Right lobe of liver (tissue), 4 donors: ENCODE measurements around the gene GNB1L.

ENCODE experiments used
- POLR2A ChIP-seq: fragments of 450-650 bp; IDR thresholded peaks from one replicate; pipeline ENCODE4 v1.6.1; 2017; ENCODE audit warnings: antibody characterized with exemption, mild to moderate bottlenecking
- TF ChIP-seq, protein P1 (sequence below), 4 donors: fragments of 200-600 bp in 3 of 4; fragments of 450-650 bp in 1 of 4; IDR thresholded peaks; one replicate each; pipeline versions ENCODE4 v1.5.1 to v1.8.0; 2016 to 2022; ENCODE audit warnings: antibody characterized with exemption in 4 of 4, mild to moderate bottlenecking in 2 of 4
- donor health status: DM: no; HTN: no; CAD: no.
- donor health status: DM: no; HTN: no; CAD: no.
- donor health status: DM: no; HTN: yes; CAD: no.

DNA sequence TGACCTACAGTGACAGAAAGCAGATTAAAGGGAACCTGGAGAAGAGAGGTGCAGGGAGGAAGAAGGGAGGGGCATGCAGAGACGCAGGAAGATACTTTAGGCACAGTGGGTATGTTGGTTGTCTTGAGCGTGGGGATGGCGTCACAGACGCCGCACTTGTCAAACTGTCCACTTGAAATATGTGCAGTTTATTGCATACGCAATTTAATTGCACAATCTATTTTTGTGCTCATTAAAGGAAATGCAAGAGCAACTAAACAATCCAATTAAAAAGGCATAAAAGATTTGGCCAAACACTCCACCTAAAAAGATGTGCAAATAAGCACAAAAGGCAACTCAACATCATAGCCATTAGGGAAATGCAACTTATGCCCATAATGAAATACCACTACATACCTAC lies 16.8 kb downstream of the GNB1L start:
- TF ChIP-seq, protein P1, sequence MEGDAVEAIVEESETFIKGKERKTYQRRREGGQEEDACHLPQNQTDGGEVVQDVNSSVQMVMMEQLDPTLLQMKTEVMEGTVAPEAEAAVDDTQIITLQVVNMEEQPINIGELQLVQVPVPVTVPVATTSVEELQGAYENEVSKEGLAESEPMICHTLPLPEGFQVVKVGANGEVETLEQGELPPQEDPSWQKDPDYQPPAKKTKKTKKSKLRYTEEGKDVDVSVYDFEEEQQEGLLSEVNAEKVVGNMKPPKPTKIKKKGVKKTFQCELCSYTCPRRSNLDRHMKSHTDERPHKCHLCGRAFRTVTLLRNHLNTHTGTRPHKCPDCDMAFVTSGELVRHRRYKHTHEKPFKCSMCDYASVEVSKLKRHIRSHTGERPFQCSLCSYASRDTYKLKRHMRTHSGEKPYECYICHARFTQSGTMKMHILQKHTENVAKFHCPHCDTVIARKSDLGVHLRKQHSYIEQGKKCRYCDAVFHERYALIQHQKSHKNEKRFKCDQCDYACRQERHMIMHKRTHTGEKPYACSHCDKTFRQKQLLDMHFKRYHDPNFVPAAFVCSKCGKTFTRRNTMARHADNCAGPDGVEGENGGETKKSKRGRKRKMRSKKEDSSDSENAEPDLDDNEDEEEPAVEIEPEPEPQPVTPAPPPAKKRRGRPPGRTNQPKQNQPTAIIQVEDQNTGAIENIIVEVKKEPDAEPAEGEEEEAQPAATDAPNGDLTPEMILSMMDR (IDR thresholded peaks at IDR 0.05): no peak
- no peak for TF ChIP-seq POLR2A
